K562 (cell line): Measurements from ENCODE around the gene CCL27. TPM values are rescaled to one million over a fixed set of nuclear protein-coding genes. Genes with fewer than 3 reads are reported as not detected.

Experiments
- CTBP1 ChIP-seq: fragments of 450-650 bp; IDR thresholded peaks from 2 replicates; pipeline ENCODE4 v1.6.1; 2016; ENCODE audit warnings: borderline replicate concordance
- KLF16 ChIP-seq: IDR thresholded peaks from 2 replicates; pipeline ENCODE4 v1.6.1; 2016; ENCODE audit warnings: antibody characterized with exemption
- KLF6 ChIP-seq: fragments of 250-450 bp; sonication (Bioruptor Pico); IDR thresholded peaks from 2 replicates; pipeline ENCODE4 v1.4.0; 2020; ENCODE audit warnings: mild to moderate bottlenecking, moderate library complexity, borderline replicate concordance
- MAFF ChIP-seq: IDR thresholded peaks from 2 replicates; pipeline ENCODE4 v1.6.1; 2012; ENCODE audit warnings: low read length, improper control_type of control experiment
- MCM2 ChIP-seq: fragments of 450-650 bp; IDR thresholded peaks from 2 replicates; pipeline ENCODE4 v1.6.1; 2017; ENCODE audit warnings: low read depth, mild to moderate bottlenecking
- NR2C1 ChIP-seq, 2 experiments: fragments of 450-650 bp; IDR thresholded peaks; 2 replicates each; pipeline ENCODE4 v1.6.1; 2017; ENCODE audit warnings: mild to moderate bottlenecking in 2 of 2, antibody characterized with exemption in 1 of 2, inconsistent platforms in 1 of 2, missing compliant biosample characterization in 1 of 2, missing genetic modification characterization in 1 of 2
- RBM25 ChIP-seq: fragments of 200-400 bp; formaldehyde crosslinking; IDR thresholded peaks from 2 replicates; pipeline ENCODE4 v1.6.1; 2018; ENCODE audit warnings: low read length, low read depth, moderate library complexity; ENCODE audit not compliant: severe bottlenecking
- SRSF1 ChIP-seq: fragments of 200-400 bp; formaldehyde crosslinking; IDR thresholded peaks from 2 replicates; pipeline ENCODE4 v1.6.1; 2017; ENCODE audit warnings: mild to moderate bottlenecking, low read depth, low read length, moderate library complexity
- STAG1 ChIP-seq: sonication (generic); formaldehyde crosslinking; IDR thresholded peaks from 2 replicates; pipeline ENCODE4 v1.5.0; 2020; ENCODE audit warnings: missing genetic modification reagents, borderline replicate concordance
- TCF3 ChIP-seq: sonication (generic); formaldehyde crosslinking; IDR thresholded peaks from 2 replicates; pipeline ENCODE4 v1.4.0; 2020; ENCODE audit warnings: mild to moderate bottlenecking, missing genetic modification reagents
- THRAP3 ChIP-seq: fragments of 450-650 bp; IDR thresholded peaks from 2 replicates; pipeline ENCODE4 v1.6.1; 2016; ENCODE audit warnings: mild to moderate bottlenecking, inconsistent platforms, borderline replicate concordance
- TOE1 ChIP-seq, 2 experiments: fragments of 450-650 bp in 1 of 2; sonication (generic) in 1 of 2; formaldehyde crosslinking in 1 of 2; IDR thresholded peaks; 2 replicates each; pipeline versions ENCODE4 v1.7.1 to v1.8.0; 2016 to 2022; ENCODE audit warnings: borderline replicate concordance in 2 of 2, mild to moderate bottlenecking in 2 of 2, antibody characterized with exemption in 1 of 2, inconsistent platforms in 1 of 2, low read depth in 1 of 2, missing genetic modification reagents in 1 of 2, moderate library complexity in 1 of 2
- XRCC3 ChIP-seq: fragments of 450-650 bp; IDR thresholded peaks from 2 replicates; pipeline ENCODE4 v1.6.1; 2017; ENCODE audit warnings: mild to moderate bottlenecking, moderate library complexity
- ZNF134 ChIP-seq: fragments of 250-450 bp; sonication (Bioruptor Pico); conservative IDR thresholded peaks from 2 replicates; pipeline ENCODE4 v1.4.0; 2020
- ZNF165 ChIP-seq: fragments of 250-450 bp; sonication (Bioruptor Pico); IDR thresholded peaks from 2 replicates; pipeline ENCODE4 v1.4.0; 2020; ENCODE audit warnings: borderline replicate concordance
- ZNF197 ChIP-seq: fragments of 200-800 bp; sonication (Bioruptor generic); IDR thresholded peaks from 2 replicates; pipeline ENCODE4 v1.6.1; 2016; ENCODE audit warnings: low read depth, missing genetic modification characterization, missing compliant biosample characterization
- ZNF41 ChIP-seq: fragments of 250-450 bp; sonication (Bioruptor Pico); conservative IDR thresholded peaks from 2 replicates; pipeline ENCODE4 v1.4.0; 2020; ENCODE audit warnings: mild to moderate bottlenecking
- ZNF507 ChIP-seq: conservative IDR thresholded peaks from 2 replicates; pipeline ENCODE4 v1.6.1; 2017; ENCODE audit warnings: missing genetic modification characterization, missing compliant biosample characterization
- ZNF780A ChIP-seq: fragments of 250-450 bp; sonication (Bioruptor Pico); IDR thresholded peaks from 2 replicates; pipeline ENCODE4 v1.5.0; 2021; ENCODE audit warnings: mild to moderate bottlenecking
- polyA plus RNA-seq, 8 experiments: library from polyadenylated mRNA; depleted of rRNA in 4 of 8; stranded (reverse) in 5 of 8; unstranded in 3 of 8; fragments of >200 nt; fragmentation: Nextera tagmentation in 2 of 8; fragmentation: Illumina TruSeq in 1 of 8; extraction: Ambion mirVana in 2 of 8; extraction: Trizol in 1 of 8; gene quantifications; 2 replicates each; pipeline versions ENCODE4 v1.2.1 to v1.2.3, GENCODE V29; 2011 to 2014; ENCODE audit warnings: inconsistent platforms in 1 of 8, missing spikeins in 1 of 8
- total RNA-seq, 7 experiments: library from RNA; depleted of rRNA in 6 of 7; stranded (reverse); fragments of >200 nt in 6 of 7; fragmentation: Illumina TruSeq in 2 of 7; extraction: Trizol in 2 of 7; gene quantifications; 2 replicates each; pipeline versions ENCODE4 v1.2.1 to v1.2.3, GENCODE V29; 2011 to 2021; ENCODE audit warnings: low replicate concordance in 1 of 7
- TF ChIP-seq, protein P1 (sequence below): fragments of 450-650 bp; IDR thresholded peaks from 2 replicates; pipeline ENCODE4 v1.6.1; 2016; ENCODE audit warnings: borderline replicate concordance
- TF ChIP-seq, protein P2 (sequence below): fragments of 250-450 bp; sonication (Bioruptor Pico); IDR thresholded peaks from 2 replicates; pipeline ENCODE4 v1.5.0; 2022; ENCODE audit warnings: mild to moderate bottlenecking
- TF ChIP-seq, protein P3 (sequence below): fragments of 150-350 bp; conservative IDR thresholded peaks from 2 replicates; pipeline ENCODE4 v1.6.1; 2014; ENCODE audit warnings: low read length

Gene CCL27
- total and polyA plus RNA-seq, 9 of the 15 experiments (the other 6 are each of a cell fraction or from before 2014, with no cell fraction given): 0.10 to 0.53 (median 0.27) TPM; not detected in 5

DNA sequence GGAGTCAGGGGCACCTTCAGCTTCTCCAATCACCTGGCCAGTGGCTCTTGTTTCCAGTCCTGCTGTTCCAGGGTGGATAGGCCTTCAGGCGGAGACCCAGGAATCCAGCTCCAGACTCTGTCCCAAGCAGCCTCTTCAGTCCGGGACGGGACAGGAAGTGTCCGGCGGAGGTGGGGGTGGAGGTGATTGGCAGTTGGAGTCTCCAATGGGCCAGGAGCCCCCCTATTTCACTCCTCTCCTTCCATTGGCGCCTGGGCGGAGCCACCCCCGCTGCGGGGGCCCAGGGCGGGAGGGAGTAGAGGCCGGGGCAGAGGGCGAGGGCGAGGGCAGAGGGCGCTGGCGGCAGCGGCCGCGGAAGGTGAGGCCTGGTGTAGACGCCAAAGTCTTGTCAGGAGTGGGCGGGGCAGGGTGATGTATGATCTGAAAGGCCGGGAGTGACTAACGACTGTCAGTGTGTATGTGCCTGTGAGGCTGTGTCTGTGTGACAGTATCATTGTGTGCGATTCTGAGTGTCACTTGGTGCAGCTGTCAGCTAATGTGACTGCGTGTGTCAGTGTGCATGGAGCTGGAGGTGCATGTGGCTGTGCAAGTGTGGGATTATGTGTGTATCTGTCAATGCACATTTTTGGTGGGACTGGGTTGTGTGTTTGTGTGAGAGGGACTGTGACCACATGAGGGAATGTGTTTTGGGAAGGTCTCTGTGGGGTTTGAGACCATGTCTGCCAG lies 10.4 kb downstream of the CCL27 start, which contains the start of gene IL11RA (continued):
- TF ChIP-seq, protein P1, sequence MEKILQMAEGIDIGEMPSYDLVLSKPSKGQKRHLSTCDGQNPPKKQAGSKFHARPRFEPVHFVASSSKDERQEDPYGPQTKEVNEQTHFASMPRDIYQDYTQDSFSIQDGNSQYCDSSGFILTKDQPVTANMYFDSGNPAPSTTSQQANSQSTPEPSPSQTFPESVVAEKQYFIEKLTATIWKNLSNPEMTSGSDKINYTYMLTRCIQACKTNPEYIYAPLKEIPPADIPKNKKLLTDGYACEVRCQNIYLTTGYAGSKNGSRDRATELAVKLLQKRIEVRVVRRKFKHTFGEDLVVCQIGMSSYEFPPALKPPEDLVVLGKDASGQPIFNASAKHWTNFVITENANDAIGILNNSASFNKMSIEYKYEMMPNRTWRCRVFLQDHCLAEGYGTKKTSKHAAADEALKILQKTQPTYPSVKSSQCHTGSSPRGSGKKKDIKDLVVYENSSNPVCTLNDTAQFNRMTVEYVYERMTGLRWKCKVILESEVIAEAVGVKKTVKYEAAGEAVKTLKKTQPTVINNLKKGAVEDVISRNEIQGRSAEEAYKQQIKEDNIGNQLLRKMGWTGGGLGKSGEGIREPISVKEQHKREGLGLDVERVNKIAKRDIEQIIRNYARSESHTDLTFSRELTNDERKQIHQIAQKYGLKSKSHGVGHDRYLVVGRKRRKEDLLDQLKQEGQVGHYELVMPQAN: peak; percentile 91
- TF ChIP-seq MAFF: no peak
- no peak for TF ChIP-seq ZNF197 (CRISPR knock-in tag)
- peak; percentile 71 for TF ChIP-seq NR2C1 (IDR thresholded peaks at IDR 0.05)
- TF ChIP-seq NR2C1 (tag; IDR thresholded peaks at IDR 0.05): peak; percentile 48; the same call in 1 of the 2 replicates
- no peak for TF ChIP-seq STAG1 (CRISPR knock-in tag)
- peak; percentile 27 for TF ChIP-seq RBM25
- TF ChIP-seq SRSF1: no peak
- no peak for TF ChIP-seq MCM2
- no peak for TF ChIP-seq TCF3 (CRISPR knock-in tag)
- no peak for TF ChIP-seq ZNF780A (CRISPR knock-in tag)
- peak; percentile 30; the same call in 1 of the 2 replicates for TF ChIP-seq TOE1 (IDR thresholded peaks at IDR 0.05; ENCODE audit: borderline replicate concordance)
- no peak for TF ChIP-seq TOE1 (CRISPR knock-in tag; IDR thresholded peaks at IDR 0.05; ENCODE audit: borderline replicate concordance, low read depth)
- TF ChIP-seq XRCC3: no peak
- TF ChIP-seq, protein P2, sequence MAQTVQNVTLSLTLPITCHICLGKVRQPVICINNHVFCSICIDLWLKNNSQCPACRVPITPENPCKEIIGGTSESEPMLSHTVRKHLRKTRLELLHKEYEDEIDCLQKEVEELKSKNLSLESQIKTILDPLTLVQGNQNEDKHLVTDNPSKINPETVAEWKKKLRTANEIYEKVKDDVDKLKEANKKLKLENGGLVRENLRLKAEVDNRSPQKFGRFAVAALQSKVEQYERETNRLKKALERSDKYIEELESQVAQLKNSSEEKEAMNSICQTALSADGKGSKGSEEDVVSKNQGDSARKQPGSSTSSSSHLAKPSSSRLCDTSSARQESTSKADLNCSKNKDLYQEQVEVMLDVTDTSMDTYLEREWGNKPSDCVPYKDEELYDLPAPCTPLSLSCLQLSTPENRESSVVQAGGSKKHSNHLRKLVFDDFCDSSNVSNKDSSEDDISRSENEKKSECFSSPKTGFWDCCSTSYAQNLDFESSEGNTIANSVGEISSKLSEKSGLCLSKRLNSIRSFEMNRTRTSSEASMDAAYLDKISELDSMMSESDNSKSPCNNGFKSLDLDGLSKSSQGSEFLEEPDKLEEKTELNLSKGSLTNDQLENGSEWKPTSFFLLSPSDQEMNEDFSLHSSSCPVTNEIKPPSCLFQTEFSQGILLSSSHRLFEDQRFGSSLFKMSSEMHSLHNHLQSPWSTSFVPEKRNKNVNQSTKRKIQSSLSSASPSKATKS (CRISPR knock-in tag): no peak
- TF ChIP-seq THRAP3: no peak
- TF ChIP-seq, protein P3, sequence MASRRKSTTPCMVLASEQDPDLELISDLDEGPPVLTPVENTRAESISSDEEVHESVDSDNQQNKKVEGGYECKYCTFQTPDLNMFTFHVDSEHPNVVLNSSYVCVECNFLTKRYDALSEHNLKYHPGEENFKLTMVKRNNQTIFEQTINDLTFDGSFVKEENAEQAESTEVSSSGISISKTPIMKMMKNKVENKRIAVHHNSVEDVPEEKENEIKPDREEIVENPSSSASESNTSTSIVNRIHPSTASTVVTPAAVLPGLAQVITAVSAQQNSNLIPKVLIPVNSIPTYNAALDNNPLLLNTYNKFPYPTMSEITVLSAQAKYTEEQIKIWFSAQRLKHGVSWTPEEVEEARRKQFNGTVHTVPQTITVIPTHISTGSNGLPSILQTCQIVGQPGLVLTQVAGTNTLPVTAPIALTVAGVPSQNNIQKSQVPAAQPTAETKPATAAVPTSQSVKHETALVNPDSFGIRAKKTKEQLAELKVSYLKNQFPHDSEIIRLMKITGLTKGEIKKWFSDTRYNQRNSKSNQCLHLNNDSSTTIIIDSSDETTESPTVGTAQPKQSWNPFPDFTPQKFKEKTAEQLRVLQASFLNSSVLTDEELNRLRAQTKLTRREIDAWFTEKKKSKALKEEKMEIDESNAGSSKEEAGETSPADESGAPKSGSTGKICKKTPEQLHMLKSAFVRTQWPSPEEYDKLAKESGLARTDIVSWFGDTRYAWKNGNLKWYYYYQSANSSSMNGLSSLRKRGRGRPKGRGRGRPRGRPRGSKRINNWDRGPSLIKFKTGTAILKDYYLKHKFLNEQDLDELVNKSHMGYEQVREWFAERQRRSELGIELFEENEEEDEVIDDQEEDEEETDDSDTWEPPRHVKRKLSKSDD: no peak
- TF ChIP-seq ZNF165 (CRISPR knock-in tag): no peak
- TF ChIP-seq KLF16: no peak
- TF ChIP-seq KLF6 (CRISPR knock-in tag): no peak; the same call in 1 of the 2 replicates
- no peak for TF ChIP-seq ZNF134 (CRISPR knock-in tag)
- no peak for TF ChIP-seq ZNF41 (CRISPR knock-in tag)
- no peak for TF ChIP-seq ZNF507 (tag)
- TF ChIP-seq CTBP1: peak; percentile 67
